ENCODE measurements around the gene SSTR3.

SSTR3 gene

GRCh38 chr22:37218771-37219411 is 6.6 kb upstream of the SSTR3 start:
- POLR2A ChIA-PET = no interaction called here
- CTCF ChIA-PET = interaction anchor here (0.6 to 0.7 kb wide), 2 partner anchors 11 to 18 kb away, joined by 3 to 4 read pairs; no protein-coding TSS in a partner anchor
- TF ChIP-seq TARDBP (IDR thresholded peaks at IDR 0.05) = no peak
- no peak for TF ChIP-seq FOXA1 (IDR thresholded peaks at IDR 0.05)
- TF ChIP-seq HDGF (IDR thresholded peaks at IDR 0.05; ENCODE audit: borderline replicate concordance) = no peak
- no peak for TF ChIP-seq SUZ12 (IDR thresholded peaks at IDR 0.05)
- TF ChIP-seq ELF4 (IDR thresholded peaks at IDR 0.05) = no peak
- TF ChIP-seq BHLHE40 (IDR thresholded peaks at IDR 0.05; ENCODE audit: borderline replicate concordance) = no peak
- no peak for TF ChIP-seq SP1 (IDR thresholded peaks at IDR 0.05)
- no peak for TF ChIP-seq LEF1 (IDR thresholded peaks at IDR 0.05; ENCODE audit: borderline replicate concordance)
- TF ChIP-seq NFRKB (IDR thresholded peaks at IDR 0.05) = no peak
- TF ChIP-seq PKNOX1 (IDR thresholded peaks at IDR 0.05) = no peak
- TF ChIP-seq ARNT (IDR thresholded peaks at IDR 0.05) = no peak
- no peak for TF ChIP-seq ZNF384 (IDR thresholded peaks at IDR 0.05)
- no peak for TF ChIP-seq FOXK2 (IDR thresholded peaks at IDR 0.05)
- DNase-seq (ENCODE audit: extremely low spot score) = no peak

- DNase-seq (ENCODE audit: extremely low spot score) = no peak
- no peak for TF ChIP-seq HDGF (IDR thresholded peaks at IDR 0.05; ENCODE audit: borderline replicate concordance)
- TF ChIP-seq L3MBTL2 (conservative IDR thresholded peaks at IDR 0.05) = no peak
- TF ChIP-seq FOXK2 (IDR thresholded peaks at IDR 0.05) = no peak
- no peak for TF ChIP-seq FOXA1 (IDR thresholded peaks at IDR 0.05)
- TF ChIP-seq ELF4 (IDR thresholded peaks at IDR 0.05) = no peak
- TF ChIP-seq ARNT (IDR thresholded peaks at IDR 0.05) = no peak
- no peak for TF ChIP-seq NFRKB (IDR thresholded peaks at IDR 0.05)
- TF ChIP-seq SP1 (IDR thresholded peaks at IDR 0.05) = no peak
- no peak for TF ChIP-seq SUZ12 (IDR thresholded peaks at IDR 0.05)
- ChIA-PET CTCF (no interaction called here), POLR2A (no interaction called here)
Measured at GRCh38 chr22:37218399-37218770, 6.1 kb upstream of the SSTR3 start.

- ChIA-PET POLR2A (interaction anchor here (0.6 kb wide), 1 partner anchor 43 kb away, joined by 3 read pairs; no protein-coding TSS in a partner anchor), CTCF (interaction anchor here (1.1 kb wide), 1 partner anchor 16 kb away, joined by 3 read pairs; no protein-coding TSS in a partner anchor)
- DNase-seq (ENCODE audit: extremely low spot score) = no peak
- no peak for TF ChIP-seq NFRKB (IDR thresholded peaks at IDR 0.05)
- no peak for TF ChIP-seq SP1 (IDR thresholded peaks at IDR 0.05)
- TF ChIP-seq LEF1 (IDR thresholded peaks at IDR 0.05; ENCODE audit: borderline replicate concordance) = no peak
- no peak for TF ChIP-seq CTBP1 (IDR thresholded peaks at IDR 0.05; ENCODE audit: borderline replicate concordance)
- no peak for TF ChIP-seq L3MBTL2 (conservative IDR thresholded peaks at IDR 0.05)
- TF ChIP-seq FOXM1 (IDR thresholded peaks at IDR 0.05; ENCODE audit: borderline replicate concordance) = no peak
- no peak for TF ChIP-seq BHLHE40 (IDR thresholded peaks at IDR 0.05; ENCODE audit: borderline replicate concordance)
- TF ChIP-seq ARNT (IDR thresholded peaks at IDR 0.05) = no peak
- no peak for TF ChIP-seq FOXA1 (IDR thresholded peaks at IDR 0.05)
- no peak for TF ChIP-seq PKNOX1 (IDR thresholded peaks at IDR 0.05)
Measured at GRCh38 chr22:37215890-37216289, 3.6 kb upstream of the SSTR3 start.

- no peak for DNase-seq (ENCODE audit: extremely low spot score)
- CTCF ChIA-PET = no interaction called here
- TF ChIP-seq CTBP1 (IDR thresholded peaks at IDR 0.05; ENCODE audit: borderline replicate concordance) (no peak), FOXM1 (IDR thresholded peaks at IDR 0.05; ENCODE audit: borderline replicate concordance) (no peak), ELF4 (IDR thresholded peaks at IDR 0.05) (no peak), LEF1 (IDR thresholded peaks at IDR 0.05; ENCODE audit: borderline replicate concordance) (no peak), SUZ12 (IDR thresholded peaks at IDR 0.05) (no peak), PKNOX1 (IDR thresholded peaks at IDR 0.05) (no peak), L3MBTL2 (conservative IDR thresholded peaks at IDR 0.05) (no peak), SP1 (IDR thresholded peaks at IDR 0.05) (no peak), ARNT (IDR thresholded peaks at IDR 0.05) (no peak), HDGF (IDR thresholded peaks at IDR 0.05; ENCODE audit: borderline replicate concordance) (no peak), BHLHE40 (IDR thresholded peaks at IDR 0.05; ENCODE audit: borderline replicate concordance) (no peak), NFRKB (IDR thresholded peaks at IDR 0.05) (no peak), ZNF384 (IDR thresholded peaks at IDR 0.05) (no peak), FOXK2 (IDR thresholded peaks at IDR 0.05) (no peak), FOXA1 (IDR thresholded peaks at IDR 0.05) (no peak), TARDBP (IDR thresholded peaks at IDR 0.05) (no peak)
- POLR2A ChIA-PET = no interaction called here
Measured at GRCh38 chr22:37214731-37215030, 2.4 kb upstream of the SSTR3 start.

GRCh38 chr22:37213941-37214730 is 1.9 kb upstream of the SSTR3 start:
- ChIA-PET POLR2A (interaction anchor here (1.0 kb wide), 1 partner anchor 15 kb away, joined by 4 read pairs; no protein-coding TSS in a partner anchor), CTCF (no interaction called here)
- no peak for DNase-seq (ENCODE audit: extremely low spot score)
- TF ChIP-seq ZNF384 (IDR thresholded peaks at IDR 0.05) (no peak), HDGF (IDR thresholded peaks at IDR 0.05; ENCODE audit: borderline replicate concordance) (no peak), SUZ12 (IDR thresholded peaks at IDR 0.05) (no peak), PKNOX1 (IDR thresholded peaks at IDR 0.05) (no peak), FOXA1 (IDR thresholded peaks at IDR 0.05) (no peak), L3MBTL2 (conservative IDR thresholded peaks at IDR 0.05) (no peak), FOXK2 (IDR thresholded peaks at IDR 0.05) (no peak)
